GM23338 (cell line): ENCODE measurements around the gene NKD1.

ENCODE experiments used
- CREB1 ChIP-seq: fragments of 250-450 bp; sonication (Bioruptor Pico); IDR thresholded peaks from 2 replicates; pipeline ENCODE4 v1.5.0; 2020; ENCODE audit warnings: low read depth, mild to moderate bottlenecking, moderate library complexity
- EZH2 ChIP-seq: fragments of 200-600 bp; sonication (generic); IDR thresholded peaks from one replicate; pipeline ENCODE4 v1.8.0; 2017; ENCODE audit warnings: antibody characterized with exemption, mild to moderate bottlenecking, low read depth; ENCODE audit not compliant: unreplicated experiment
- EZH2phosphoT487 ChIP-seq: fragments of 200-600 bp; sonication (generic); IDR thresholded peaks from one replicate; pipeline ENCODE4 v1.8.1; 2018; ENCODE audit warnings: antibody characterized with exemption; ENCODE audit not compliant: unreplicated experiment
- NANOG ChIP-seq: IDR thresholded peaks from 2 replicates; pipeline ENCODE4 v1.6.1; 2016; ENCODE audit warnings: antibody characterized with exemption, borderline replicate concordance
- POLR2AphosphoS5 ChIP-seq: IDR thresholded peaks from 2 replicates; pipeline ENCODE4 v1.6.1; 2016; ENCODE audit warnings: antibody characterized with exemption, low read depth
- ZNF114 ChIP-seq: fragments of 250-450 bp; sonication (Bioruptor Pico); IDR thresholded peaks from 2 replicates; pipeline ENCODE4 v1.5.0; 2020; ENCODE audit warnings: mild to moderate bottlenecking, moderate library complexity
- TF ChIP-seq, protein P1 (sequence below), 2 experiments: fragments of 200-600 bp in 1 of 2; sonication (generic) in 1 of 2; conservative IDR thresholded peaks; 2 replicates each; pipeline versions ENCODE4 v1.5.1 to v1.6.1; 2016 to 2017; ENCODE audit warnings: antibody characterized with exemption in 2 of 2, low read depth in 2 of 2, mild to moderate bottlenecking in 2 of 2, moderate library complexity in 1 of 2

DNA sequence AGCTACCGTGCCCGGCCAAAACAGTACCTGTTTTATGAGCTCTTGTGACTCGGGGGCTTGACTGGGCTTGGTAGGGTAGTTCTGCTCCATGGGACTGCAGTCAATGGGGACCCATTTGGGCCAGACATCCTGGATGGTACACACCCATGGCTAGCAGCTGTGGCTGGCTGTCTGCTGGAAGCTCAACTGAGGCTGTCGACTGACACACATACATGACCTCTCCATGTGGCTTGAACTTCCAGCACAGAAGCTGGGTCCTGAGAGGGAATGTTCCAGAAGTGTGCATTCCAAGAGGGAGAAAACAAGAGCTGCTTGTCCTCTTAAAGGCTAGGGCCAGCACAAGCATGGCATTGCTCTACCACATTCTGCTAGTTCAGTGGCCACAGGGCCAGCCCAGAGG is 14.9 kb upstream of the NKD1 start:
- TF ChIP-seq ZNF114 (CRISPR knock-in tag) (no peak), EZH2 (no peak), EZH2phosphoT487 (no peak), NANOG (no peak), POLR2AphosphoS5 (no peak), CREB1 (no peak)
- TF ChIP-seq, protein P1, sequence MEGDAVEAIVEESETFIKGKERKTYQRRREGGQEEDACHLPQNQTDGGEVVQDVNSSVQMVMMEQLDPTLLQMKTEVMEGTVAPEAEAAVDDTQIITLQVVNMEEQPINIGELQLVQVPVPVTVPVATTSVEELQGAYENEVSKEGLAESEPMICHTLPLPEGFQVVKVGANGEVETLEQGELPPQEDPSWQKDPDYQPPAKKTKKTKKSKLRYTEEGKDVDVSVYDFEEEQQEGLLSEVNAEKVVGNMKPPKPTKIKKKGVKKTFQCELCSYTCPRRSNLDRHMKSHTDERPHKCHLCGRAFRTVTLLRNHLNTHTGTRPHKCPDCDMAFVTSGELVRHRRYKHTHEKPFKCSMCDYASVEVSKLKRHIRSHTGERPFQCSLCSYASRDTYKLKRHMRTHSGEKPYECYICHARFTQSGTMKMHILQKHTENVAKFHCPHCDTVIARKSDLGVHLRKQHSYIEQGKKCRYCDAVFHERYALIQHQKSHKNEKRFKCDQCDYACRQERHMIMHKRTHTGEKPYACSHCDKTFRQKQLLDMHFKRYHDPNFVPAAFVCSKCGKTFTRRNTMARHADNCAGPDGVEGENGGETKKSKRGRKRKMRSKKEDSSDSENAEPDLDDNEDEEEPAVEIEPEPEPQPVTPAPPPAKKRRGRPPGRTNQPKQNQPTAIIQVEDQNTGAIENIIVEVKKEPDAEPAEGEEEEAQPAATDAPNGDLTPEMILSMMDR (conservative IDR thresholded peaks at IDR 0.05; ENCODE audit: low read depth in 2 of 2) = no peak
